ENCODE data around the gene GNS.
"Not testable (repeated sequence)": the region's sequence is repeated elsewhere in the genome, so short reads cannot be mapped to it uniquely, and the experiment has no call there.

GNS gene

DNA sequence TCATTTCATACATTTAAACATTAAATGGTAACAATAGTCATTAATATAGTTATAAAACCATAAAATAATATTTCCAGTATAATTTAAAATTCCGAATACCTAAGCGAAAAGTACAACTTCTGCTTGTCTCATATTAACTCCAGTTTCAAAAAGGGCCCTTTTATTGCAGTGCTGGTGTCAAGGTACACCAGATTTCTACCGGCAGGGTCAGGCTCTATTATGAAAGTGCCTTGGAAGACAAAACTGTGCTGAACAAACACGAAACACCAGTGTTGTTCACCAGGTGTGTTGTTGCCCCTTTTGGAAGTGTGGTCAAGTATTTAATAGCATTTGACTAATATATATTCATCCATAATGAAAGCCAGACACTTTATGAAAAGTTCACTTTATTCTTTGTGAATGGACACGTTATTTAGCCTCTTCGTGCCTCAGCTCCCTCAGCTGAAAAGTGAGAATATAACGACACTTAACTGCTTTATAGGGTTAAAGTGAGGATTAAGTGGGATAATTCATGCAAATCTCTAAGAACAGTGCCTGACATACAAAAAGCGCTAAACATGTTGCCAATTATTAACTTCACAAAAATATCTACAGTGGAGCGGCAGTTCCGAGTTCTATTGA, 20.3 kb upstream of the GNS start:
- no peak for DNase-seq
- ATAC-seq, result no peak

DNA sequence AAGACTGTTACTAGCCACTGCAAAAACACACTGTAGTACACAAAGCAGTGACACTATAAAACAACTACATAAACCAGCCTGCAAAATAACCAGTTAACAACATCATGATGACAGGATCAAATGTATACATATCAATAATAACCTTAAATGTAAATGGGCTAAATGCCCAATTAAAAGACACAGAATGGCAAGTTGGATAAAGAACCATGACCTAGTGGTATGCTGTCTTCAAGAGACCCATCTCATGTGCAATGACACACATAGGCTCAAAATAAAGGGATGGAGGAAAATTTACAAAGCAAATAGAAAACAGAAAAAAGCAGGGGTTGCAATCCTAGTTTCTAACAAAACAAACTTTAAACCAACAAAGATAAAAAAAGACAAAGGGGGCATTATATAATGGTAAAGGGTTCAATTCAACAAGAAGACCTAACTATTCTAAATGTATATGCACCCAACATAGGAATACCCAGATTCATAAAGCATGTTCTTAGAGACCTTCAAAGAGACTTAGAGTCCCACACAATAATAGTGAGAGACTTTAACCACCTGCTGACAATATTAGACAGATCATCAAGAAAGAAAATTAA, 16.0 kb upstream of the GNS start:
- DNase-seq, ATAC-seq: not testable (repeated sequence)

DNA sequence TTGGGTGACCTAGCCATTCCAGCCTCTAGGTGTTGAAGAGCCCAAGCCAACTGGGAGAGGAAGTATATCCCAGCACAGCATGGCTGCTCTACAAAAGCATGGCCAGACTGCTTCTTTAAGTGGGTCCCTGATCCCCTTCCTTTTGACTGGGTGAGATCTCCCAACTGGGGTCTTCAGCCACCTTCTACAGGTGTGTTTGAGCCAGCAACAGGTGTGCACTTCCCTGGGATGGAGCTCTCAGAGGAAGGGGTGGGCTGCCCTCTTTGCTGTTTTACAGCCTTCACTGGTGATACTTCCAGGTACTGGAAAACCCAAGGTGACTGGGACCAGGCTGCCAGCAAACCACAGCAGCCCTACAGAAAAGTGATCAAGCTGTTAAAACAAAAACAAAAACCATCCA, 14.2 kb upstream of the GNS start:
- DNase-seq (no peak), ATAC-seq (no peak)

DNA sequence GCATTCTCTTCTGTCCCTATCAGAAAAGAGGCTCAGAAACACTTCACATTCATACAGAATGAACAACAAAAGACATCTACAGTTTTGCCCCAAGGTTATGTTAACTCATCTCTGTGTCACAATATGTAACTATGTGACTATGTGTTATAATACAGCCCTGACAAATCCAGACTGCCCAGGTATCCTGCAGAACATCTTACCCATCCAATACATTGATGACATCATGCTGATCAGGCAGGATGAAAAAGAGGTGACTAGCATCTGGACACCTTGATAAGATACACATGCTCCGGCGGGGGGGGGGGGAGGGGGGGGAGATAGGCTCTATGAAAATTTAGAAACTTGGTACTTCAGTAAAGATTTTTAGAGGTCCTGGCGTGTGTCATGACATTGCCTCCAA, 8.3 kb upstream of the GNS start:
- no peak for ATAC-seq

DNA sequence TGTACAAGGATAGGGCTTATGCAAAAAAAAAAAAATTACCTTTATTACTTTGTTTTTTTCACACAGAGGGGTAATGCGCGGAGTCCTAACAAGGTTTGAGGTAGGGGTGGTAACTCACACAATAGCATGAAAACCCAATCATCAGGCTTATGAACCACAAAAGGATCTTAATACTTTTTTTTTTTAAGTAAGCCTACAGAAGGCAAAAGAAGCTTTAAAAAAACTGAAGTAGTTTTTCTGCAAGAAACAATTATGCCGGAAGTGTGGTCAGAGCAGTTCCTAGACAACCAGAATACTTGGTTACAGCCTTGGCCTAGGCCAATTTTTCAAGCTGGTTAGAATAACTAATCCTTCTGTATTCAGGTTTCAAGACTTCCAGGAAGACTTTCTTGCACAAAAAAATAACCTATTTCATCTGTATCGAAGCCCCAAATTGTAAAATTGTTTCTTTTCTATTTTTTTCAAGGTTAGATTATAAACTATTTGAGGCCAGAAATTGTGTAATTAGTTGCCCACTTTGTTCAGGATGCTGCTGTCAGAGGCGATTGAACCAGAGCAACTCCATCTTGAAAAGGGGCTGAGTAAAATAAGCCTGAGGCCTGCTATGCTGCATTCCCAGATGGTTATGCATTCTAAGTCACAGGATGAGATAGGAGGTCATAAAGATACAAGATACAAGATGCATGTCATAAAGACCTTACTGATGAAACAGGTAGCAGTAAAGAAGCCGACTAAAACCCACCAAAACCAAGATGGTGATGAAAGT, 1.8 kb upstream of the GNS start:
- ATAC-seq (no peak), DNase-seq (no peak)

More for the DNA sequence above, 8.3 kb upstream of the GNS start:
- DNase-seq, result no peak

DNA sequence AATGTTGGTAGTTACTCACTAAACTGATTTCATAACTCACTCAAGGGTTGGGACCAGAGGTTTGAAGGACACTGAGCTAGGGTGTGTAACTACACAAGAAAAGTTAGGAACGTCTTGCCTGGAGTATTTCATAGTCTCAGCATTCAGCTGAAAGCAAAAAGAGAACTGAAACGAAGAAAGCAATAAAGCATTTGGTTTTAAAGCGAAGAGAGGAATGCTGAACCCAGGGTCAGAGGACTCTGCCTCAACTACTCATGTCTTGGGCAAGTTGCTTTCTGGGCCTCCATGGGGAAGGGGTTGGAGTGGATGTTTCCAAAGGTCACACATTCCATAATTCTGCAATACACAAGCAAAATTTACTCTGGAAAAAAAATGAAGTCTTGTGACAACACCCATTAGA, 1.4 kb downstream of the GNS start:
- DNase-seq, result no peak
- ATAC-seq, result no peak

DNA sequence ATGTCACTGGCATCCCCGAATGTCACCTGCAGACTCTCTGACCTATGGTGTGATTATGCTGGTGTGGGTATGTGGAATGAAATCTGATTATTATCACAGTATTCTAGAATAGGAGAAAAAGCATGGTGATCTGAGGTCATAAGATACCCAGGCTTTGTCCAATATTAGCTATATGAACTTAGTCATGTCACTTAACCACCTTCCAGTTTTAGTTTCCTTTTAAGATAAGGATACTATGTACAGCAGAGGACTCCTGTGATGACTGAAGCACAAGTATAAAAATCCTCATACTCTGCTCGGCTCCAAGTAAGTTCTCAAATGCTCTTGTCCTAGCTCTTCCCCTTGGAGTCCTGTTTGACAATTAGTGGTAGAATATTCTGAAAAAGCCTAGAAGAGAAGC, 2.8 kb downstream of the GNS start:
- no peak for ATAC-seq
- DNase-seq, result no peak

DNA sequence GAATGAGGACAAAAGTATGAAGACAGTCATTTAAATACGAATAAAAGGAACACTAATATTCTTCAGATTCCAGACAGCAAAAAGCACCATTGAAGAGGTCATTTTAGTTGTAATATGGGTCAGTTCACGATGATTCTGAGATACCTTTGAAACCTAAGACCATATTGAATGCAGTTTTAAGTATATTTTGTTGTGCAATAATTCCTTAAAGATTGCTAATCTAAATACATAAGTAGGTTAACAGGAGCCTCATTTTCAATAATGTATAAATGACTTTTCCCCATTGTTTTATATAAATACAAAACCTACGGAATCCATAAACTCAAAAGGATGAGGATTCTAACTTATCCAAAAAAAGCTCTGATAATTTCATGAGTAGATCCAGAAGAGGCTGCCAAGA, 5.8 kb downstream of the GNS start:
- ATAC-seq (no peak), DNase-seq (no peak)

DNA sequence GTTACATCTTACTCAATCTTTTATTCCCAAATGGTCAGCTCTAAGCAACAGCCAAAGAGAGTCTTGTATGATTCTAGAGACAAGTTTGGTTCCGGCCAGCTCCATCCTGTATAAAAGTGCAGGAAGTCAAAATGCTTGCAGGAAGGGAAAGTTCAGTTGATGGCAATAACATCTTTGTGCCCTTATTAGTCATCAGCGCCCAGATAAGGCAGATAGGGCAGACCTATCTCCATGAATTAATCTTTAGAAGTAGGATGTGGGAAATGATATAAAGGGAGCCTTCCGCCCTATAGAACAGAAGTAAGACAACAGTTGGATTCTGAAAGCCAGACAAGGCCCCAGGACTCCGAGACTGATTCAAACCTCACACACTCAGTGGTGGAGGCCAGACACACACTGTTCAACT, 6.4 kb downstream of the GNS start:
- ATAC-seq (no peak), DNase-seq (no peak)

DNA sequence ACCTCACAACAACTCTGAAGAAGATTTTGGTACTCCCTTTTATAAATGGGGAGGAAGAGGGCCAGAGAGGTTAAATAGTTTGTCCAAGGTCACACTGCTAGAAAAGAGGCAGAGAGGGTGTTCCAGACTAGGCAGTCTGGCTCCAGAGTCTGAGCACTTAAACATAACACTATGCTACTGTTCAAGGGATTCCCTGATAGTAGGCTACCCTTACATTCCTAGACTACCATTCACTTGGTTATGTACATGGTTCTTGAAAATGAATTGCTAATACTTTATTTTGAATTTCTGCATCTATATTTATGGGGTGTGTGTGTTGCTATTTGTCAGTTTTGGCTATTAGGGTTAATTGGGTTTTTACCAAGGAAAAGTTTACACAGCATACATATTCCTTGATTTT, 7.2 kb downstream of the GNS start:
- no peak for DNase-seq
- ATAC-seq, result no peak

DNA sequence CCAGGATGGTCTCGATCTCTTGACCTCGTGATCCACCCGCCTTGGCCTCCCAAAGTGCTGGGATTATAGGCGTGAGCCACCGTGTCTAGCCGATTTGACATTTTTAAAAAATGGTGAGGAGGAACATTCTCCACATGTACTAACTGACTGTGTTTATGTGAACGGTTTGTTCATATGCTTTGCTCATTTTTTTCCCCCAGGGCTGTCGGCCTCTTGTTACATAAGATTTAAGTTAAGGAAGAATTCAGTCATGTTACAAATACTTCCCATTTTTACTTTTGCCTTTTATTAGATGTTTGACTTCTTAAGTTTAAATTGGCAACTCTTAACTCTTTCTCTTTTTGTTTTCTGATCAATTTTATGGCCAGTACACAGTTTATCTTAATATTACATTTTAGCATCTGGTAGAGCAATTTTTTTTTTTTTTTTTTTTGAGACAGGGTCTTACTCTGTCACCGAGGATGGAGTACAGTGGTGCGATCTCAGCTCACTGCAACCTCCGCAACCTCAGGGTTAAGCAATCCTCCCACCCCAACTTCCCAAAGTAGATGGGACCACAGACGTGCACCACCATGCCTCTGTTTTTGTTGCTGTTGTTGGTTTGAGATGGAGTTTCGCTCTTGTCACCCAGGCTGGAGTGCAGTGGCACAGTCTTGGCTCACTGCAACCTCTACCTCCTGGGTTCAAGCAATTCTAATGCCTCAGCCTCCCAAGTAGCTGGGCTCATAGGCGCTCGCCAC, 9.6 kb downstream of the GNS start:
- DNase-seq (no peak), ATAC-seq (no peak)

DNA sequence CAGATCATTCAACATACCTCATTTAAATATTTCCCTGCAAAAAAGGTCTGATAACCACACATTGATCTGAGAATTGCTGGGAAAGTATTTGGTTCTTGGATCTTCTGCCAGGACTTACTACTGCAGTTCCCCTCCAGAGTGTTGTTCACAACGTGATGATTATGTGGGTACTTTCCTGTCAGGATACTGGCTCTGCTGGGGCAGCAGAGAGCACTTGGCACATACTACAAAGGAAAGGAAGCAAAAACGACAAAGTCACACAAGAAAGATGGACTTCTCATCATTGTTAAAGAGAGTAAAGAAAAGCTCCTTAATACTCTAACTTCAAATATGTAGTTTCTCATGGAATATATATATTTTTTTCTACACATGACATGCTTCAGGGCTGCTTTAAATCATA, 11.5 kb downstream of the GNS start:
- ATAC-seq, result no peak

DNA sequence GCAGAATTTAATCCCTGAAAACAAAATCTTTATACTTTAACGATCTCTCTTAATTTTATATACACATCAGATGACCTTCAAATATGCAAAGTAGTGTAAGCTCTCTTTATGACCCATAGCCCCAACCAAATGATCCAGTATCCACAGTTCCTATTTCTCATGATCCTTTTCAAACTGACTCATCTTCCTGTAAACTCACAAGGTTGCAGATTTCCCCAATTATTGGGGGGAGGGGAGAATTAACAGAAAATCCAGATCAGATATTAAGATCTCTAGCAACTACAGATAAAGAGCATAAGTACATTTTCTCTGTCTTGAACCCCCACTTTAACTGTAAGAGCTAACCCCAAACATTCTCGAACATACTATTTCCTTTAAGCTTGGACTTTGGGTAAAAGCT, 12.5 kb downstream of the GNS start:
- ATAC-seq, result no peak
- no peak for DNase-seq

More for the DNA sequence above, 11.5 kb downstream of the GNS start:
- no peak for DNase-seq

DNA sequence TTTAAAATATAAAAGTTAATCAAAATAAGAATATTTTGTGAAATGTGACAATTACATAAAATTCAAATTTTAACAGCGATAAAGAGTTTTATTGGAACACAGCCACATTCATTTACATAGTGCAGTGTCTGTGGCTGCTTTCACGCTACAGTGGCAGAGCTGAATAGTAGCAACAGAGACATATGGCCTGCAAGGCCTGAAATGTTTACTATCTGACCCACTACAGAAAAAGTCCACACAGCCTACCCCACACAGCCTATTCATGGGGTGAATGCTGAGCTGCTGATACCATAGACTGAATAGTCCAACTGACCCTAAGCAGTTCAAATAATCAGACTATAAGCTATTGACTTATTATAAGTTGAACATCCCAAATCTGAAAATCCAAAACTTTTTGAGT, 13.2 kb downstream of the GNS start:
- DNase-seq (no peak), ATAC-seq (no peak)

DNA sequence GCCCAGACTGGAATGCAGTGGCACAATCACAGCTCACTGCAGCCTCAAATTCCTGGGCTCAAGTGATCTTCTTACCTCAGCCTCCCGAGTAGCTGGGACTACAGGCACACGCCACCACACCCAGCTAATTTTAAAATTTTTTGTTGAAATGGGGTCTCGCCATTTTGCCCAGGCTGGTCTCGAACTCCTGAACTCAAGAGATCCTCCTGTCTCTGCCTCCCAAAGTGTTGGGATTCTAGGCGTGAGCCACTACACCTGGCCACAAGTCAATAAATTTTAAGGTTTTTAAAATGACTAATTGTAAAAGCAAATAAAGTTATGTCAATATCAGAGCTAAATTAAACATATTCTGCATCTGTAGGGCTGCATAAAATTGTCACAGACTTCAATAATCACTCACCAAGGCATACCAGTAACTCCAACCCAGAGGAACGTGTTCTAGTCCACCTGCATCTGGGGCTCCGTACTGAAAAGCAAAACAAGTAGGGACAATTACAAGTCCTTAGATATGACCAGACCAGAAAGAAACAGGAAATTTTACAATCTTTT, 13.9 kb downstream of the GNS start:
- DNase-seq (no peak), ATAC-seq (no peak)

DNA sequence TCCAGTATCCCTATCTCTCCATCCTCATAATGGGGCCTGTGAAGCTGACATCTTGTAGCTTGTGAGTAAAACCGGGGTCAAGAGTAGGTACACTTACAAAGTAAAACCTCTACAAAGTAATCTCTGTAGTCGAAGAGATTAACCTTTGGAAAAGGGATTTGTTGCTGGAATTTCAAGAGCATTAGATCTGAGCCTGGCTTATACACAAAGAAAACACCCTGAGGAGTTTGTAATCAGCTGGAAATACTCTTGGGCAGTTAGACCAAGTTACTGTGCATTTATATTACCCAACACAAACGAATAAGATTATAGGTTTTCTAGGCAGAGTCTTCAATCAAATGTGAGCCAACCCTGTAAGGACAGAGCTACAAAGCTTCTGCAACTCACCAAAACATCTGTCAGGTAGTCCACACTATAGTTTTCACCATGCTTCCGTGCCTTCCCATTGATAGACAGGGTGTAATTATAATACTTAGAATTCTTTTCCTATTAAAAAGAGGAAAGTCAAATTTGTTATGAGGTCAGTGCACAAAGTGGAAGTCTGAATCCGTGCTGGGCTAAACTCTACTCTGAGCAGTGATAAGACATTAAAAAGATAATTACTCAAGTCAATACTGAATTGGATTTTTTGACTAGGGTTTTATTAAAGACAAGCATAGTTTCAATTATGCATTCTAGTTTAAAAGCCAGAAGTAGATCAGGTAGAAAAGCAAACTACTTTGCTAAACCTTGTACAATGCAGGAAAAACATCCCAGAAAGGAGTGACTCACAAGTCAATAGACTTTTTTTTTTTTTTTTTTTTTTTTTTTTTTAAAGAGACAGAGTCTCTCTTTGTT, 14.6 kb downstream of the GNS start:
- DNase-seq, result no peak
- ATAC-seq, result no peak

DNA sequence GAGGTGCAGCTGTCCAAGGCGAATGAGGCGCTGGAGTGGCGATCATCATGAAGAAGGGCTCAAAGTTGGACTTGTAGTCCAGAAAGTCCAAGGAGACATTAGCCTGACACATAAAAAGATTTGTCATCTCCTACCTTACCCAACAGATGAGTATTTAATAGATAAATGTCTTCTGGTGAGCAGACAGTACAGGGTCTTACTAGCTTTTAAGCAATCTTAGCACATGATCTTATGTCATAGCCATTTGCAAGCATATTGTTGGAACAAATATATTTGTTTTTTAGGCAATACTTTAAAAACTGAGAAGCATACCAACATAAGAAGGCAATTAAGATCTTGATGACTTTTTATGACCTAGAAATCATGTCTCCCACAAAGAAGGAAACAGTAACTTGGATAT, 16.0 kb downstream of the GNS start:
- ATAC-seq (no peak), DNase-seq (no peak)

DNA sequence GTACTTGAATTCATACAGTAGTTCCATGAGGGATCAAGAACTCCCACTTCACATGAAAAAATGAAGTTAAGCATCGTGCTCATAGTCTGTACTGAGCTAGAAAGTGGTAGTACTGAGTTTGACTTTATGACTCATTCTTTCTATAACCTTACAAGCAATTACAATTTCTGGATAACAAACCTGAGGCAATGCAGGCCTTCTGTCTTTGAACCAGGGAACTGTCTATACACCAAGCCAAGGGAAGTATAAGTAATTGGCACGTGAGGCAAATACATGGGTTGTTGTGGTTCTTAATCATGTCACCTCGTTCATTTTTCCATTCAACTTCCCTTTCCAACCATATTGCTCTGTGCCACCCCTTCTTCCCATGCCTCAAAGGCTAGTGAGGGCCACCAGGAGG, 16.8 kb downstream of the GNS start:
- DNase-seq (no peak), ATAC-seq (peak; percentile 40)

DNA sequence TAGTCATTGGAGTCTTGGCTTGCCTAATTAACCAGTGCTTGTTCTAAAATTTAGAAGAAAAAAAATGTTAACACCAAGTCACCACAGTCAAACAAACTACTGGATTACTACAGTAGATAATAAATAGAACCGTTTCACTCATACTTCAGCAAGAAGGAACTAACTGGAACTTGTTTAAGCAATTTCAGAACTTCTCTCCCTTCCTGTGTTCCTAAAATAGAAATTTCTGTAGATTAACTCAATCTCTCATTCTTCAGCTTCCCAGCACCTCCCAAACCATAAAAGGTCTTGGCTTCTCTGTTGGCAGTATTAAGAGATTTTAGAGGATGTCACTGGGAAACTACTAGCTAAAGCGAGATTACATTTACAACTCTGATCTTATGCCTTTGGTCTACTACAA, 18.6 kb downstream of the GNS start:
- DNase-seq, result no peak
- ATAC-seq, result no peak

DNA sequence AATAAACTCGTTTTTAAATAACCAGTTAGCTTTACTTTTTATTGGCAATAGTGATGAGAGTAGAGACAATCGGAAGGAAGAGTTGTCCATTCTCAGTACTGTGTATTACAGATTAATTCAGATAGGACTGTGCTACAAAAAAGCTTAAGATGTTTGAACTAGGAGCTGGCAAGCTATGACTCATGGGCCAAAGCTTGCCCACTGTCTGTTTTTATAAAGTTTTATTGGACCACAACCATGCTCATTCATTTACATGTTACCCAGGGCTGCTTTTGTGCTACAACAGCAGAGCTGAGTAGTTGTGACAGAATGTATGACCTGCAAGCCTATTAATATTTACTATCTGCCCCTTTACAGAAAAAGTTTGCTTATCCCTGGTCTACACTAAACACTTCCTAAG, 19.4 kb downstream of the GNS start:
- ATAC-seq, result no peak
- no peak for DNase-seq

DNA sequence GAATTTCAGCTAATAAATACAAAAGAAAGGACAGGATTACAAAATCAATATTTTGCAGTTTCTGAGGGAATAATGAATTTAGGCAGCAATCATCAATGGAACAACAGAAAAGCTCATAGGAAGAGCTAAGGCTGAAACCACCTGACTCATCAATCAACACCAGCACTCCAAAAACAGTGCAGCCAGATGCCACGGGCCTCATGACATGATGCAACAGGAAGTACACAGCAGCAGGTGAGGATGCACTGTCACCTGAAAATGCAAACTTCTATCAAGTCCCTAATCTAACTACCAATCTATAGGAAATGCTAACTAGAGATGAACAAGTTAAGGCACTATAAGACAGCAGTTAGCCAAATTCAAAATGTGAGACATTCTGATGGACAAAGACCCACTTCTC, 21.7 kb downstream of the GNS start:
- ATAC-seq, result no peak
- no peak for DNase-seq

DNA sequence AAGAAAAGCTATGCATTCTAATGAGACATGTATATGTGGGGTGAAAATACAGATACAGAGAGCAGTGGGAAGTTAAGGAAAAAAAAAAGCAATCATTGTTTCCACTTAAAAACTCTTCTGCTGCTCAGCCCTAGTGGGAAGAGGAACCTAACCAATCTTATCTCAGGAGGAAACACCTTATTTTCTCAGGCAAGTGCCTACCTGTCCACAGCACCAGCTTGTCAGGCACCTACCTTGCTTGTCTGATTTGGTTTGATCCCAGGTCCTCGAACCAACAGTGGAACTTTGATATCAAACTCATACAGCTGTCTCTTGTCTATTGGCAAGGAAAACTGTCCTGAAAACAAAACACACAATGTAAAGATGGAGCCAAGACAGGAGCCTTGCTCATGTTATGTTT, 22.4 kb downstream of the GNS start:
- ATAC-seq (no peak), DNase-seq (no peak)
